GM12891 (cell line): ENCODE measurements around the gene RAB1B.

Experiments
- DNase-seq: peaks from one replicate; pipeline ENCODE4 v3.0.0; 2011; ENCODE audit warnings: low spot score; ENCODE audit not compliant: insufficient read length
- FAIRE-seq: peaks from 2 replicates; lab custom pipeline; 2011; peaks lifted over from hg19 to GRCh38; lab: Jason Lieb, UNC
- PAX5 ChIP-seq: IDR thresholded peaks from 2 replicates; pipeline ENCODE4 v1.6.1; 2011; ENCODE audit warnings: low read length, moderate library complexity, mild to moderate bottlenecking; ENCODE audit not compliant: insufficient read depth, severe bottlenecking
- POLR2A ChIP-seq: IDR thresholded peaks from 2 replicates; pipeline ENCODE4 v1.6.1; 2011; ENCODE audit warnings: low read depth, low read length, control low read depth
- POLR2AphosphoS5 ChIP-seq: IDR thresholded peaks from 2 replicates; pipeline ENCODE4 v1.6.1; 2011; ENCODE audit warnings: low read depth, low read length, control low read depth
- POU2F2 ChIP-seq: IDR thresholded peaks from 2 replicates; pipeline ENCODE4 v1.6.1; 2011; ENCODE audit warnings: low read depth, mild to moderate bottlenecking, control low read depth, low read length, moderate library complexity
- SPI1 ChIP-seq: IDR thresholded peaks from 2 replicates; pipeline ENCODE4 v1.6.1; 2011; ENCODE audit warnings: low read depth, low read length, control low read depth
- TAF1 ChIP-seq: IDR thresholded peaks from 2 replicates; pipeline ENCODE4 v1.6.1; 2011; ENCODE audit warnings: low read depth, low read length, control low read depth

The RAB1B gene

DNA sequence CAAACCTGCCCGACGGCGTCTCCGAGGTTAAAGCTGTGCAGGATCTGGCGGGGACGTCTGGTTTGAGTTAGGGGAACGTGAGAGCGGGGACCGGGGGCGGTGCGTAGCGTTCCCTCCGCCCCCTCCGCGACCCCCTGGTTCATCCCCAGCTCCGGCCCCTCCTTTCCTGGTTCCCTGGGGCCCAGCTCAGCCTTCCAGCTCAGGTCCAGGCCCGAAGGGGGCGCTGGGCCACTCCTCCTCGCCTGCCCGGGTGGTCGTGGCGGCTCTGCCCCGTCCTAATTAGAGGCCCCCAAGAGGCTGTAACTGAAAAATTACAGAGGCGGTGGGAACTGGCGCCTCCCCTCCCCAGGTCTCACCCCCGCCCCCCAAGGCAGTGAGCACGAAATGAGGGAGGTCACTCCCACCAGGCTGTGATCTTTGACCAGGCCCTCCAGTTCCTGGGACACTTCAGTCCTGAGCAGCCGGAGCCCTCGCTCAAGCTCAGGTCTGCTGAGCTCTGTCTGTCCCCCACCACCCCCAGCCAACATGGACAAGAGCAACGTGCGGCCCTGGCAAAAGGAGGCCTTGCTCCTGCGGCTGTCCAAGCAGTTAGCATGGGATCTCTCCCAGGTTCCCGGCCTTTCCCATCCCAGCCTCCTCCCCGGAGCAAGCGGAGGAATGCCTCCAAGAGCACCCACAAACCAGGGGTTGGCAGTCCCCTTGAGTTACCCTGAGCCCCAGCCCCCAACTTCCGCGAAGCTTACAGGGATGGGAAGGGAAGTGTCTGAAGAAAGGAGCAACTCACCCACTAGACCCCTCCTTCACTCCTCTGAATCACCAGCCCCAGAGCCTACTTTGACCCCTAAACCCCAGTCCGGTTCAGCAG is 45.1 kb downstream of the RAB1B start:
- TF ChIP-seq PAX5 (no peak), SPI1 (no peak), POU2F2 (no peak), POLR2AphosphoS5 (no peak), POLR2A (no peak), TAF1 (no peak)
- FAIRE-seq: no peak
- DNase-seq: no peak

DNA sequence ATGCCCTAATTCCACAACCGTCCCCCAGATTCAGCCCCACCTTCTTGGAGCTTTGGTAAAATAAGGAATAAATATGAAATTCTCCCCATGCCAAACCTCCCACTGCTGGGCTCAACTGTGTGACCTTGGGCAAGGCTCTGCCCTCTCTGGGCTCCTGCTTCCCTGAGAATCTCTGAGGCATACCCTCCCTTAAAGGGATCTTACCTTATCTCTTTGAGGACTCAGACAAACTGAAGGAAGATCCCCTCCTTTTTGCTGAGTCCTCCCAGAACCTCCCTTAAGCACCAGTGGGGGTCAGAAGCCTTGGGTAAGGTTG is 45.7 kb downstream of the RAB1B start:
- TF ChIP-seq POLR2AphosphoS5 (no peak), SPI1 (no peak), POLR2A (no peak), TAF1 (no peak), PAX5 (no peak), POU2F2 (no peak)
- no peak for FAIRE-seq
- DNase-seq: no peak

DNA sequence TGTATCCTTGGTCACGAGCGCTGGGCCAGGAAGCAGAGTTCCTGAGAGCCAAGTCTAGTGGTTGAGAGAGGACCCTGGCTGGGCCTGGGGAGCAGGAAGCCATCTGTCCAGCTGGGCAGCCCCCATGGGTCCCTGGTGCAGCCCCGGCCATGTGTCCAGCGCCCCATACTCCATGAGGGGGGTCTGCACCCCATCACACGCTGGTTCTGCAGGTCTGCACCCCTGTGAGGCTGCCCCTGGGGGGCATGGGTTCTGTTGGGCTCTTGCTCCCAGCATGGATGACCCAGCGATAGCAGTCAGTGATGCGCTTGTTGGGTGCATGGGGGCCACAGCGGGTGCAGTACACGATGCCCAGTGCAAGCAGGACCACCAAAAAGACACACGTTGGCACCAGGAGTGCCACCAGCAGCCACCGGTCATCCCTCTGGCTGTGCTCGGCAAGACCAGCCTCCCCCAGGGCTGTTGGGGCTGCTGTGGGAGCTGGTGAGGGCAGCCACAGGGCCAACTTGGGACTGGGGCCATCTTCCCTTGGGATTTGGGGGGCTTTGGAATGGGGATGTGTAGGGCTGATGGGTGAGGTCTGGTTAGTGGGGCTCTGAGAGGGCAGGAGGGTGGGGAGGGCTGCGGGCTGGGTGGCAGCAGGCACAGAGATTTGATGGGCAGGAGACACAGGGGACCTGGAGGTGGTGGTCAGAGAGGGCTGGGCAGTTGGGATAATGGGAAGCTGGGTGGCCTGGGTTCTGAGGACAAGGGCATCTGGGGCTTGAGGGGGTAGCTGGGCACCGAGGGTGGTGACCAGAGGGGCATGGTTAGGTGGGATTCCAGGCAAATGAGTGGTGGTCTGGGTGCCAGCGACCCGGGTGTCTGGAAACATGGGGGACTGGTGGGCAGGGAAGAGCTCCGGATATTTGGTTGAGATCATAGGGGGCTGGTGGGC is 46.4 kb downstream of the RAB1B start:
- FAIRE-seq: no peak
- TF ChIP-seq POU2F2 (no peak), SPI1 (no peak), POLR2A (no peak), PAX5 (no peak), TAF1 (no peak), POLR2AphosphoS5 (no peak)
- DNase-seq: no peak

DNA sequence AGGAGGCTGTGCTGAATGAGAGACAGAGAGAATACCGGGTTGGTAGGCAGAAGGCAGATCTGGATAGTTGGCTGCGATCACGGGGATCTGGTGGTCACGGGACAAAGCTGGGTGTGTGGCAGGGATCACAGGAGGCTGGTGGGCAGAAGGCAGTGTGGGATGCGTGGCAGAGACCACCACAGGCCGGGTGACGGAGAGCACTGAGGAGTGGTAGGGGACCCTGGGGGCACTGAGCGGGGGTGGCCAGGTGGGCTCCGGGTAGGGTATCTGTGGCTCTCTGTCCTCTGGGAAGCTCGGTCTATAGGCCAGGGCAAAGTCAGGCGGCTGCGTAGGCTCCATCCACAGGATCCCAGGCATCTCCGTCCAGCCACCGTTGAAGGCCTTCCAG is 47.1 kb downstream of the RAB1B start:
- no peak for DNase-seq
- TF ChIP-seq TAF1 (no peak), POLR2A (no peak), PAX5 (no peak), POU2F2 (no peak)
- FAIRE-seq: no peak

DNA sequence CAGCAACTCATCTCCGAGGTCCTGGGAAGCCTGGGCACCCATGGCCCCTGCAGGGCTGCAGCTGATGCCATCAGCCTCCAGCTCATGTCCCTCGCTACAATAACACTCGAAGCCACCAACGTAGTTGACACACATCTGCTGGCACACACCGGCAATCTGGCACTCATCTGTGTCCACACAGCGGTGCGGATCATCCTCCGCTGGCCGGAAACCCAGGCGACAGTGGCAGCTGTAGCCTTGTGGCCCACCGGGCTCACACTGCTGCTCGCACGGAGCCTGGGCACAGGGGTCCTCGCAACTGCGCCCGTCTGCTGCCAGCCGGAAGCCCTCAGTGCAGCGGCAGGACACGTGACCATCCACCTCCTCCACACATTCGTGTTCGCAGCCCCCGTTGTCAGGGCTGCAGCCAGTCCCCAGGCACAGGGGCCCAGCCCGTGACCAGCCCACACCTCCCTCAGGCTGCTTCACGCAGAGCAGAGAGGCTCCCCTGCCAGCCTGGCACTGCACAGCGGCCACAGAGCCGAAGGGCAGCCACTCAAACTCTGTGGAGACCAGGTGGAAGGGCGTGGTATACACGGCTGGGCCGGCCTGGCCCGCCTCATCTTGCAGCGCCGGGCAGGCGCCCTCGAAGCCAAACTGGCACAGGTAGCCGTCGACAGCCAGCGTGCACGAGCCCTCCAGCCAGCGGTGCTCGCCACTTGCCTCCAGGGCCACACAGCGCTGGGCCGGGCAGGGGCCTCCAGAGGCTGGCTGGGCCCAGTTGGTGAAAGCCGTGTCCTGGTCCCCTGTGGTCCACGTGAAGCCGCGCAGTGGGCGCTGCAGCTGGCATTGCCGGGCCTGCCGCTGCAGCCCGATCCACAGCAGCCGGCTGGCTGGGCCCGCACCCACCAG is 47.7 kb downstream of the RAB1B start:
- TF ChIP-seq POLR2AphosphoS5 (no peak), TAF1 (no peak), SPI1 (no peak), PAX5 (no peak), POU2F2 (no peak), POLR2A (no peak)
- FAIRE-seq: no peak

DNA sequence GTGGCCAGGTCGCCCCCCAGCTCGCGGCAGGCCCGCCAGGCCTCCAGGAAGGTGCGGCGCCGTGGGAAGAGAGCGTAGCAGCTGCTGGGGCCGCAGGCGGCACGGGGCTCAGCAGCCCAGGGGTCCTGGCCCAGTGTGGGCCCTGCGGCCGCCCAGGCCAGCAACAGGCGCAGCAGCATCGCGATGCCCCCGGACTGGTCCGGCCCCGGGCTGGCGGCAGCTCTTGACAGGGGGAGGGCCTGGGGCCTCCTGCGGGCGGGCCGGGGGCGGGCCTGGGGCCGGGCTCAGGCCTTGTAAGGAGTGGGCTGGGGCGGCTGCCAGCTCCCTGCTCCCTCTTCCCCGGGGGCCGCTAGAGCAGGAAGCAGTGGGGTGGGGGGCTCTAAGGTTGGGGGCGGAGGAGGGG is 48.4 kb downstream of the RAB1B start, which contains the start of gene CD248:
TSS of gene CD248 (minus strand) at position 196 of the 403 bp plus-strand sequence. CDS start at position 179, 17 bp downstream.
- FAIRE-seq (no peak), DNase-seq (no peak)
- no peak for TF ChIP-seq PAX5
- TF ChIP-seq POLR2A: no peak
- no peak for TF ChIP-seq TAF1
- TF ChIP-seq SPI1: no peak
- TF ChIP-seq POLR2AphosphoS5: no peak
- TF ChIP-seq POU2F2: no peak

More for the DNA sequence above, 47.7 kb downstream of the RAB1B start:
- no peak for DNase-seq

DNA sequence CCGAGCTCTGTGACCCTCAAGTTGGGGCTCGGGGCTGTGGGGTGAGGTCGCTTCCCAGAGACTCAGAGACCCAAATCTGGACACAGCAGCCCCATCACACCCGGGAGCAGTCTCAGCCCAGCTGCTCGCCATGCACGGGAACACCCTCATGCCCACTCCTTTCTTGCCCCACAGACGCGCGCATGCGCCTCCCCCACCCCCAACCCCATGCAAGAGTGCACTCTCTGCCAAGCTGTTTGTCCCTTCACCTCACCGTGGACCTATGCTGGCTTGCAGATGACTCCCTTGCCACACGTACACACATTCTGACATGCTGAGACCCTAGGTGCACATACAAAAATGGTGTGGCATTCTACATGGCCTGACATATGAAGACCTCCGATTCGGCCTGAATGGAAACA is 48.9 kb downstream of the RAB1B start:
- no peak for FAIRE-seq
- TF ChIP-seq POLR2AphosphoS5 (no peak), PAX5 (no peak), POLR2A (no peak), SPI1 (no peak), TAF1 (no peak), POU2F2 (no peak)
- DNase-seq: no peak

DNA sequence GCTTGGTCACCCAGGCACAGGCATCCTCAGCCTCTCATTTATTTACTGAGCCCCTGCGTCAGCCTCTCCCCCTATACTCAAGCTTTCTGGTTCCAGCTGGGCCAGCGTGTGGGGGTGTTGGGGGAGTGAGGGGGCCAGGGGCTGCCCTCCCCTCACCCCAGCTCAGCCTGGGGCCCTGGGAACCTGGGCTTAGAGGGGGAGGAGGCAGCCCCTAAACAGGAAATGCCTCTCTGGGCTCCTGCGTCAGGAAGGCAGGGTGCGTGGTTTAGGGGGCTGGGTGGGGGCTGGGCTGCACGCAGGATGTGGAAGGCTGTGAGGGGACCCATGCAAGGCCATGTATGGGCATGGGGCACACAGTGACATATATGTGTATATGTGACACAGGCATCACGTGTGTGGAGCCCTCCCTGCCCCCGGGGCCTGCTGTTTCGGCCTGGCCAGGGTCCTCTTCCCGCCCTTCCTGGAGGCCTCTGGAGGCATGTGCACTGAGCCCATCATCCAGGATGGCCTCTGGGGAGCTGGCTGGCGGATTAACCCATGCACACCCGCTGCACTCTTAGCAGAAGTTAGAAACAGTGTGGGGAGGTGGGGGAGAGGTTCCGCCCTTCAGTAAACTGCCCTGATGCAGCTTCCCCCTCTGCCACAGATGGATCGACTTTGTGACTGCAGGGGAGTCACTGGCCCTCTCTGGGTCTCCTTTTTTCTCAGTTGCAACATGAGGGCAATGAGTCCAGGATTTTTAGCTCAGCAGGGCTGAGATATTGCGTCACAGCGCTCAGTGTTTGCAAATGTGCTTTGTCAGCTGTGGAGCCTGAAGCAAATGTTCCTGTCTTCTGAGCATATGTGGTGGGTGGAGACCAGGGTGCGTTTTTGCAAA is 49.5 kb downstream of the RAB1B start:
- DNase-seq: no peak
- peak; percentile 94 for FAIRE-seq
- TF ChIP-seq POLR2AphosphoS5 (no peak), SPI1 (peak; percentile 28; the same call in 1 of the 2 replicates), POLR2A (no peak), PAX5 (no peak), POU2F2 (no peak), TAF1 (no peak)
